Upper lobe of left lung (tissue), 6 donors: ENCODE measurements around the gene ANKDD1A. TPM values are rescaled to one million over a fixed set of nuclear protein-coding genes. Genes with fewer than 3 reads are reported as not detected.

Source experiments
- ATAC-seq, 2 donors: fragments of 200-7000 bp; cut with Tn5 transposase; one replicate each; pipeline ENCODE4 v1.9.1; 2022; ENCODE audit warnings: mild to moderate bottlenecking in 2 of 2, moderate library complexity in 2 of 2; ENCODE audit not compliant: low FRiP score in 2 of 2
- DNase-seq, 2 donors: peaks; one replicate each; pipeline ENCODE4 v3.0.0-alpha.2; 2019 to 2020
- H3K27ac ChIP-seq, 4 donors: fragments of 200-600 bp; sonication (generic); one replicate each; pipeline ENCODE4 v1.5.1; 2016 to 2019
- H3K27me3 ChIP-seq, 4 donors: fragments of 200-600 bp; sonication (generic); one replicate each; pipeline ENCODE4 v1.5.1; 2017 to 2019
- H3K36me3 ChIP-seq, 4 donors: fragments of 200-600 bp; sonication (generic); one replicate each; pipeline ENCODE4 v1.5.1; 2016 to 2019
- H3K4me1 ChIP-seq, 4 donors: fragments of 200-600 bp; sonication (generic); one replicate each; pipeline ENCODE4 v1.5.1; 2018 to 2019
- H3K4me3 ChIP-seq, 4 donors: fragments of 200-600 bp; sonication (generic); one replicate each; pipeline ENCODE4 v1.5.1; 2017 to 2019; ENCODE audit warnings: mild to moderate bottlenecking in 2 of 4, moderate library complexity in 1 of 4
- H3K9me3 ChIP-seq, 4 donors: fragments of 200-600 bp; sonication (generic); one replicate each; pipeline ENCODE4 v1.5.1; 2018 to 2019
- EP300 ChIP-seq, 4 donors: sonication (generic); formaldehyde crosslinking; IDR thresholded peaks; one replicate each; pipeline ENCODE4 v1.5.1; 2017; ENCODE audit warnings: antibody characterized with exemption in 4 of 4, control low read depth in 2 of 4
- POLR2A ChIP-seq, 4 donors: fragments of 450-650 bp; IDR thresholded peaks; one replicate each; pipeline ENCODE4 v1.5.1; 2016 to 2017; ENCODE audit warnings: antibody characterized with exemption in 4 of 4, mild to moderate bottlenecking in 2 of 4
- POLR2AphosphoS5 ChIP-seq, 2 donors: sonication (generic); formaldehyde crosslinking; IDR thresholded peaks; one replicate each; pipeline ENCODE4 v1.5.1; 2017; ENCODE audit warnings: antibody characterized with exemption in 2 of 2
- WGBS, 2 donors: methylation state at CpG; one replicate each; pipeline ENCODE4 v1.1.5; 2017 to 2018; 5-methylcytosine and 5-hydroxymethylcytosine counted together
- total RNA-seq, 6 donors: library from RNA; depleted of rRNA in 4 of 6; stranded (reverse); fragments of >200 nt in 4 of 6; gene quantifications; one replicate each; pipeline versions ENCODE4 v1.1.0 to v1.2.1, GENCODE V29; 2016 to 2021
- TF ChIP-seq, protein P1 (sequence below), 6 experiments: fragments of 450-650 bp in 4 of 6; fragments of 200-600 bp in 2 of 6; sonication (generic) in 2 of 6; IDR thresholded peaks; one replicate each; pipeline ENCODE4 v1.5.1; 2016 to 2019; ENCODE audit warnings: antibody characterized with exemption in 6 of 6
- donor health status: DM: no; HTN: no; CAD: no; lungs with moderate emphysema.
- donor health status: DM: no; HTN: yes; CAD: no; lungs with severe emphysema.

Gene ANKDD1A
- total RNA-seq, 6 donors from 2014 or later, result 4.8 to 13.1 (median 6.2) TPM

DNA sequence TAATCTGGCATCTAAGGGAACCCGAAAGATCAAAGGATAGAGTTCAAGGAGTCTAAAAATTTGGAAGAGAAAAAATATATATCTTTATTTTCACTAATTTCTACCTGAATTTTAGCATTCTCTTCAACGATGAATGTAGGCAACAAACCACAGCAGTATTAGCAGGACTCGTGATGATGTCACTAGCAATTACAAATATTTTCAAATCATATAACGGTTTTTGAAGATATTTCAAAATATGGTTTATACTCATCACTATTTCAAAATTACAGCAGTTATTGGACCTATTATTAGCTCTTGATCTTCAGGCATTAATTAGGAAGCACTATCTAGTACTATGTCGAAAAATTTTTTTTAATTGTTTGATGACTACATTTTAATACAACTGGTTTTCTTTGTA, 27.0 kb upstream of the ANKDD1A start:
- H3K4me1 ChIP-seq, result peaks cover 13 to 25% (median 18%) of the 10 kb centered on the region in 4 donors
- TF ChIP-seq EP300 (IDR thresholded peaks at IDR 0.05) (no peak), POLR2AphosphoS5 (IDR thresholded peaks at IDR 0.05) (no peak), POLR2A (IDR thresholded peaks at IDR 0.05) (no peak)
- TF ChIP-seq, protein P1, sequence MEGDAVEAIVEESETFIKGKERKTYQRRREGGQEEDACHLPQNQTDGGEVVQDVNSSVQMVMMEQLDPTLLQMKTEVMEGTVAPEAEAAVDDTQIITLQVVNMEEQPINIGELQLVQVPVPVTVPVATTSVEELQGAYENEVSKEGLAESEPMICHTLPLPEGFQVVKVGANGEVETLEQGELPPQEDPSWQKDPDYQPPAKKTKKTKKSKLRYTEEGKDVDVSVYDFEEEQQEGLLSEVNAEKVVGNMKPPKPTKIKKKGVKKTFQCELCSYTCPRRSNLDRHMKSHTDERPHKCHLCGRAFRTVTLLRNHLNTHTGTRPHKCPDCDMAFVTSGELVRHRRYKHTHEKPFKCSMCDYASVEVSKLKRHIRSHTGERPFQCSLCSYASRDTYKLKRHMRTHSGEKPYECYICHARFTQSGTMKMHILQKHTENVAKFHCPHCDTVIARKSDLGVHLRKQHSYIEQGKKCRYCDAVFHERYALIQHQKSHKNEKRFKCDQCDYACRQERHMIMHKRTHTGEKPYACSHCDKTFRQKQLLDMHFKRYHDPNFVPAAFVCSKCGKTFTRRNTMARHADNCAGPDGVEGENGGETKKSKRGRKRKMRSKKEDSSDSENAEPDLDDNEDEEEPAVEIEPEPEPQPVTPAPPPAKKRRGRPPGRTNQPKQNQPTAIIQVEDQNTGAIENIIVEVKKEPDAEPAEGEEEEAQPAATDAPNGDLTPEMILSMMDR (IDR thresholded peaks at IDR 0.05), result no peak
- ATAC-seq (no peak), DNase-seq (no peak)
- H3K36me3 ChIP-seq, result no peaks in the 10 kb centered on the region
- no peaks in the 10 kb centered on the region for H3K27me3 ChIP-seq
- no peaks in the 10 kb centered on the region for H3K9me3 ChIP-seq
- H3K4me3 ChIP-seq, result no peak overlapping the region
- 79 to 84% methylated on average over 5 of the region's 5 CpGs for whole genome bisulfite sequencing, 2 donors
- H3K27ac ChIP-seq, result peak overlapping the region in 1 of 4 donors; percentile 82

DNA sequence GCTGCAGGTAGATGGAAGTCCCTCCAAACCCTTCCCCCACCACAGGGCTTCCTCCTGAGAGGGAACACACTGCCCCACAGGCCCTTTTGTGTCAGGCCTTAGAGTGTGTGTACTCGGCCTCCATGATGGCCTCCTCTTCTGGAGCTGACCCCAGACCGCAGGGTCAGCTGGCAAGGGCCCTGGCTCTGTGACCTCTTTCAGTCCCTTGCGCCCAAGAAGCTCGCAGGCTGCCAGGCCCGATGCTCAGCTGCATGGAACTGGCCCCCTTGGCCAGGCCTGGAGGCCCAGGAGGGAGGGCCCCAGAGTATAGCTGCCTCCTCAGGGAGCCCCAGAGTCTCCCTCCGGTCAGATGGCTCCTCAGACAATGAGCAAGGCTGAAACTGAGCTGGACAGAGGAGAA, 23.4 kb upstream of the ANKDD1A start:
- no peak overlapping the region for H3K4me3 ChIP-seq
- peaks cover 23 to 29% (median 25%) of the 10 kb centered on the region in 4 donors for H3K4me1 ChIP-seq
- no peak for DNase-seq
- no peak for ATAC-seq
- WGBS, 2 donors, result 89 to 91% methylated on average over 4 to 5 of the region's 6 CpGs
- no peaks in the 10 kb centered on the region for H3K36me3 ChIP-seq
- H3K27me3 ChIP-seq, result no peaks in the 10 kb centered on the region
- H3K27ac ChIP-seq, result no peak overlapping the region
- TF ChIP-seq POLR2A (IDR thresholded peaks at IDR 0.05), result no peak
- no peak for TF ChIP-seq EP300 (IDR thresholded peaks at IDR 0.05)
- TF ChIP-seq, protein P1 (IDR thresholded peaks at IDR 0.05), result no peak
- no peak for TF ChIP-seq POLR2AphosphoS5 (IDR thresholded peaks at IDR 0.05)
- H3K9me3 ChIP-seq, result no peaks in the 10 kb centered on the region

DNA sequence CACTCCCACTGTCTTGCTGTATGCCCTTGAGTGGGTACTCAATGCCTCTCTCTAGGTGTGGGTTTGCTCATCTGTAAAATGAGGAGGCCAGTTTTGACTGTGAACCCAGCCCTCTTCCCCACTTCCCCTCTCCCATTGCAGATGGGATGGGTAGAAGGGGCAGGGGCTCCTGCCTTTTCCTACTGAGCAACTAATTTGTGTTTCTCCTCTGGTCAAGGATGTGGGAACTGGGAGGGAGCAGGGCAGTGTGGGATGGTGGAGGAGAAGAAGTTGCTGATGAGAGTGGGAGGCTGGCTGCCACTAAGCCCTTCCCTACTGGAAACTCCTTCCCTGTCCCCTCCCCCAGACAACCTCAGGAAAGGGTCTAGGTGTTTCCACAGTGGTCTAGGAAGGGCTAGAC, 20.1 kb upstream of the ANKDD1A start:
- H3K4me1 ChIP-seq, result peaks cover 43 to 50% (median 45%) of the 10 kb centered on the region in 4 donors
- no peak for ATAC-seq
- H3K4me3 ChIP-seq, result no peak overlapping the region
- DNase-seq, result no peak
- peak overlapping the region; percentile 19 to 97 (median 94) for H3K27ac ChIP-seq
- TF ChIP-seq POLR2AphosphoS5 (IDR thresholded peaks at IDR 0.05) (no peak), EP300 (IDR thresholded peaks at IDR 0.05) (no peak), POLR2A (IDR thresholded peaks at IDR 0.05) (no peak)
- TF ChIP-seq, protein P1 (IDR thresholded peaks at IDR 0.05), result no peak
- H3K27me3 ChIP-seq, result no peaks in the 10 kb centered on the region
- H3K36me3 ChIP-seq, result no peaks in the 10 kb centered on the region
- no peaks in the 10 kb centered on the region for H3K9me3 ChIP-seq

DNA sequence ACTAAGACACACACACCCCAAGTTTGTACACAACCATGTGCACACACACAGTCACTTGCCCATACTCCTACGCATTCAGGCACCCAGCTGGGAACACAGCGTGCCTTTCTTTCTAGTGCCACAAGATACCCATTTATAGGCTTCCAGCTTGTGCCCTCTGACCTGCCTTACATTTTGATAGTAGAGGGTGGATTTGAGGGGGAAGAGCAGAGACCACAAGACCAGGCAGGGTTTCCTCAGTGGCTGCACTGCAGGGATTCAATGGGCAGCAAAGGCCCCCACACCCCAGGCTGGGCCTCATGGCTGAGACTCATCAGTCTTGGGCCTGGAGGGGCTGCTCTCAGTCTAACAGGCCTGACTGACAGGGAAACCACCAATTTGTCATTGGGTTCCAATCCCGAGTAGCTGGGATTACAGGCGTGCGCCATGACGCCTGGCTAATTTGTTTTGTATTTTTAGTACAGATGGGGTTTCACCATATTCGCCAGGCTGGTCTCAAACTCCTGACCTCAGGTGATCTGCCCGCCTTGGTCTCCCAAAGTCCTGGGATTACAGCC, 18.8 kb upstream of the ANKDD1A start:
- no peak overlapping the region for H3K4me3 ChIP-seq
- H3K4me1 ChIP-seq, result peaks cover 56 to 63% (median 59%) of the 10 kb centered on the region in 4 donors
- H3K9me3 ChIP-seq, result no peaks in the 10 kb centered on the region
- ATAC-seq (no peak), DNase-seq (no peak)
- H3K36me3 ChIP-seq, result no peaks in the 10 kb centered on the region
- H3K27me3 ChIP-seq, result no peaks in the 10 kb centered on the region
- TF ChIP-seq POLR2A (IDR thresholded peaks at IDR 0.05) (no peak), POLR2AphosphoS5 (IDR thresholded peaks at IDR 0.05) (peak in 1 of 2 donors; percentile 10), EP300 (IDR thresholded peaks at IDR 0.05) (peak in 1 of 4 donors; percentile 39)
- TF ChIP-seq, protein P1 (IDR thresholded peaks at IDR 0.05), result no peak
- H3K27ac ChIP-seq, result peak overlapping the region; percentile 87 to 97 (median 94)
- 81 to 86% methylated on average over 8 of the region's 8 CpGs for WGBS, 2 donors
